ACC112 (cell line): ENCODE data around the gene MROH8.
A peak's percentile ranks its signal among the peaks of the same experiment; 100 is the strongest.

Experiments
- H2AFZ ChIP-seq: fragments of 200-600 bp; sonication (generic); one replicate; pipeline ENCODE4 v1.6.0; 2017; ENCODE audit warnings: antibody characterized with exemption, low read length; ENCODE audit not compliant: unreplicated experiment
- H3K27ac ChIP-seq: fragments of 200-600 bp; sonication (generic); 2 replicates; pipeline ENCODE4 v1.5.1; 2014; ENCODE audit warnings: low read depth, mild to moderate bottlenecking, antibody characterized with exemption, low read length, moderate library complexity
- H3K27me3 ChIP-seq: fragments of 200-600 bp; sonication (generic); 2 replicates; pipeline ENCODE4 v1.6.1; 2014; ENCODE audit warnings: mild to moderate bottlenecking, antibody characterized with exemption, low read length, moderate library complexity, mixed read lengths; ENCODE audit not compliant: insufficient read depth
- H3K36me3 ChIP-seq: fragments of 200-600 bp; sonication (generic); 2 replicates; pipeline ENCODE4 v1.6.1; 2016; ENCODE audit warnings: mild to moderate bottlenecking, antibody characterized with exemption, low read length, moderate library complexity, mixed read lengths; ENCODE audit not compliant: insufficient read depth
- H3K4me1 ChIP-seq: fragments of 200-600 bp; sonication (generic); one replicate; pipeline ENCODE4 v1.6.1; 2016; ENCODE audit warnings: low read length, mixed read lengths; ENCODE audit not compliant: insufficient read depth, unreplicated experiment, control insufficient read depth
- H3K4me3 ChIP-seq: fragments of 200-600 bp; sonication (generic); 2 replicates; pipeline ENCODE4 v1.5.1; 2014; ENCODE audit warnings: mild to moderate bottlenecking, low read depth, low read length
- H3K79me2 ChIP-seq: fragments of 200-600 bp; sonication (generic); one replicate; pipeline ENCODE4 v1.6.0; 2016; ENCODE audit warnings: low read length; ENCODE audit not compliant: control insufficient read depth, unreplicated experiment, insufficient read depth

MROH8 gene

DNA sequence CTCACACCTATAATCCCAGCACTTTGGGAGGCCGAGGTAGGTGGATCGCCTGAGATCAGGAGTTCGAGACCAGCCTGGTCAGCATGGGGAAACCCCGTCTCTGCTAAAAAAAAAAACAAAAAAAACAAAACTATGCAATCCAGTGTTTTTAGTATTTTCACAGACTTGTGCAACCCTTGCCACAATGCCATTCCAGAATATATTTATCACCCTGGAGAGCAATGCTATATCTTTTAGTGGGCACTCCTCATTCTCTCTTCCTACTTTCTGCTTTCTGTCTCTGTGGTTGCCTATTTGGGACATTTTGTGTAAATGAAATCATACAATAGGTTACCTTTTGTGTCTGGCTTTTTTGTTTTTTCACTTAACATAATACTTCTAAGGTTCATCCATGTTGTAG is 39.1 kb upstream of the MROH8 start:
- H3K27ac ChIP-seq, result no peak overlapping the region
- no peaks in the 10 kb centered on the region for H3K27me3 ChIP-seq
- H3K4me3 ChIP-seq, result no peak overlapping the region
- no peak overlapping the region for H2AFZ ChIP-seq
- peaks cover 2% of the 10 kb centered on the region for H3K79me2 ChIP-seq
- peaks cover 30% of the 10 kb centered on the region for H3K36me3 ChIP-seq
- H3K4me1 ChIP-seq, result peaks cover 7% of the 10 kb centered on the region

GRCh38 chr20:37209661-37210314 is 30.4 kb upstream of the MROH8 start:
- Histone ChIP-seq H3K4me1 (no peaks in the 10 kb centered on the region), H3K27me3 (no peaks in the 10 kb centered on the region), H3K36me3 (peaks cover 37% of the 10 kb centered on the region), H3K79me2 (no peaks in the 10 kb centered on the region), H3K27ac (no peak overlapping the region), H2AFZ (no peak overlapping the region), H3K4me3 (no peak overlapping the region)

- Histone ChIP-seq H3K4me1 (no peaks in the 10 kb centered on the region), H3K79me2 (peaks cover under 1% of the 10 kb centered on the region), H3K27me3 (no peaks in the 10 kb centered on the region), H3K27ac (no peak overlapping the region), H3K4me3 (no peak overlapping the region), H2AFZ (no peak overlapping the region), H3K36me3 (peaks cover 43% of the 10 kb centered on the region)
Observed at GRCh38 chr20:37209193-37209592, 29.8 kb upstream of the MROH8 start.

- Histone ChIP-seq H3K4me3 (no peak overlapping the region), H3K79me2 (peaks cover 12% of the 10 kb centered on the region), H3K4me1 (no peaks in the 10 kb centered on the region), H3K27ac (no peak overlapping the region), H3K27me3 (no peaks in the 10 kb centered on the region), H3K36me3 (peaks cover 39% of the 10 kb centered on the region), H2AFZ (no peak overlapping the region)
Observed at GRCh38 chr20:37207171-37207570, 27.8 kb upstream of the MROH8 start.

DNA sequence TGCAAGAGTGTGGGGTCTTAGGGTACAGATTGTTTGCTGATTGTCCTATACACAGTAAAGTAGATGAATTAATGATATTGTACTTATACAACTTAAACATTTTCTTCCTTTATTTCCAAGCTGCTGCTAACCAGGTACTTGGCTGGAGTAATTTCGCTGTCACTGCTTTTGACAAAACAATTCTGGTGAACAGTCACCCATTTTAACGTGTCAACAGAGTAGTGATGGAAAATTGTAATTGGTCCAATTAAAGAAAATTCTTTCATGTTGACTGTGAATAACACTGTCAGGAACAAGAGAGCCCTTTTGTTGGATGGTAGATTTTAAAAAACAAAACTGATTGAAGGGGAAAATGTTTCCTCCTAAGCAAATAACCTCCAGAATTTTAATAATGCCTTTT is 26.4 kb upstream of the MROH8 start:
- peaks cover 39% of the 10 kb centered on the region for H3K36me3 ChIP-seq
- no peak overlapping the region for H3K27ac ChIP-seq
- H3K4me1 ChIP-seq, result peaks cover 10% of the 10 kb centered on the region
- H2AFZ ChIP-seq, result no peak overlapping the region
- no peaks in the 10 kb centered on the region for H3K27me3 ChIP-seq
- no peak overlapping the region for H3K4me3 ChIP-seq
- peaks cover 12% of the 10 kb centered on the region for H3K79me2 ChIP-seq

DNA sequence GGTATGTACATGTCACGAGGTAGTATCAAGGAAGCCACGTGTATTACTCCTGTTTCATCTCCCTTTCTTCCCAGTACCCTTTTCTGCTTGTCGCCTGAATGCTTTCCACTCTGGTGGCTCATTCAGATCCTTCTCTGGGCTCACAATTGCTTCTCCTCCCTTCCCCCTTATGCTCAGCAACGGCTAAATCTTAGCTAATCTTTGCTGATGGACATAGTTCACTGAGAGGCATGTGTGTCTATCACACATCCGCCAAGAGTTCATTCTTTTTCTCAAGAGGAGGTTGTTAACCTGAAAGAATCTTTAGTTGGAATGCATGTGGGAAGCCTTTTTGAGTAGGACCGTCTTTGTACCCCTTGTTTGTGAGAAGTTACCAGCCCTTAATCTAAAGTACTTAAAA is 25.8 kb upstream of the MROH8 start:
- no peaks in the 10 kb centered on the region for H3K27me3 ChIP-seq
- peaks cover 10% of the 10 kb centered on the region for H3K4me1 ChIP-seq
- no peak overlapping the region for H3K4me3 ChIP-seq
- no peak overlapping the region for H3K27ac ChIP-seq
- H3K79me2 ChIP-seq, result peaks cover 12% of the 10 kb centered on the region
- peaks cover 44% of the 10 kb centered on the region for H3K36me3 ChIP-seq
- no peak overlapping the region for H2AFZ ChIP-seq

DNA sequence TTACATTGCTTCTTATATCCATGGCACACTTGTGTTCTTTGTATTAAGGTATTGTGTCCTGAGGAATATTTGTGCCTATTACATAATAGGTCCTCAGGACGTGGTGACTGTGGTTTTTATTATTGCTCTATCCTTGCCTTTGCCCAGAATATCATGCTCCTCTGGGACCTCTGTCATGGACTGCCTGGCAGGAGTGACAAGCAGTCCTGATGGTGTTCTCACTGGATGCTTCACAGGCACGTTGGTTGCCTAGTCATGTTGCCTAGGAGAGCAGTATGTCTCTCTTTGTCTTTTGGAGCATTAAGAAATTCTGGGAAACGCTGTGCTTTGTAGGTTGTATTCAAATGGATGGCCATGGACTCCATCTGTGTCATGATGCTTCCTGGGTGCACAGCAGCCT is 24.7 kb upstream of the MROH8 start:
- peaks cover 46% of the 10 kb centered on the region for H3K36me3 ChIP-seq
- H2AFZ ChIP-seq, result no peak overlapping the region
- H3K4me1 ChIP-seq, result peaks cover 10% of the 10 kb centered on the region
- H3K4me3 ChIP-seq, result no peak overlapping the region
- no peak overlapping the region for H3K27ac ChIP-seq
- no peaks in the 10 kb centered on the region for H3K27me3 ChIP-seq
- H3K79me2 ChIP-seq, result peaks cover 14% of the 10 kb centered on the region

- no peaks in the 10 kb centered on the region for H3K27me3 ChIP-seq
- peak overlapping the region; percentile 97 for H3K27ac ChIP-seq
- peaks cover 10% of the 10 kb centered on the region for H3K4me1 ChIP-seq
- H3K4me3 ChIP-seq, result peak overlapping the region; percentile 69
- H2AFZ ChIP-seq, result peak overlapping the region; percentile 18
- peaks cover 38% of the 10 kb centered on the region for H3K36me3 ChIP-seq
- H3K79me2 ChIP-seq, result peaks cover 22% of the 10 kb centered on the region
Observed at GRCh38 chr20:37202267-37202943, 23.1 kb upstream of the MROH8 start.

DNA sequence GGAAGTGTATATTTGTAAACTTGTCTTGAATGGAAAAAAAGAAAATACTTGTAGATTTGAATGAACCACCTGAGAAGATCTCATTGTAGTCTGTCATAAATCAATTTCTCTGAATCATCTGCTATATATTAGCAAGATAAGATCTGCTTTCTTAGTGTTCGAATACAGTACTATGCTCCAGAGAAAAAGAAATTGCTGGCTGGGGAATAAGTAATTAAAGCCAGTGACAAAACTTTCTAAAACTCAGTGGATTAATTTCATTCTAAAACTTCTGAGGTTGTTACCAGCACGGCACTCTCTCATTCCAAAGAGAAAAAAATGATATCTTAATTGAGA is 22.4 kb upstream of the MROH8 start:
- Histone ChIP-seq H3K4me3 (peak overlapping the region; percentile 69), H3K4me1 (peaks cover 10% of the 10 kb centered on the region)

DNA sequence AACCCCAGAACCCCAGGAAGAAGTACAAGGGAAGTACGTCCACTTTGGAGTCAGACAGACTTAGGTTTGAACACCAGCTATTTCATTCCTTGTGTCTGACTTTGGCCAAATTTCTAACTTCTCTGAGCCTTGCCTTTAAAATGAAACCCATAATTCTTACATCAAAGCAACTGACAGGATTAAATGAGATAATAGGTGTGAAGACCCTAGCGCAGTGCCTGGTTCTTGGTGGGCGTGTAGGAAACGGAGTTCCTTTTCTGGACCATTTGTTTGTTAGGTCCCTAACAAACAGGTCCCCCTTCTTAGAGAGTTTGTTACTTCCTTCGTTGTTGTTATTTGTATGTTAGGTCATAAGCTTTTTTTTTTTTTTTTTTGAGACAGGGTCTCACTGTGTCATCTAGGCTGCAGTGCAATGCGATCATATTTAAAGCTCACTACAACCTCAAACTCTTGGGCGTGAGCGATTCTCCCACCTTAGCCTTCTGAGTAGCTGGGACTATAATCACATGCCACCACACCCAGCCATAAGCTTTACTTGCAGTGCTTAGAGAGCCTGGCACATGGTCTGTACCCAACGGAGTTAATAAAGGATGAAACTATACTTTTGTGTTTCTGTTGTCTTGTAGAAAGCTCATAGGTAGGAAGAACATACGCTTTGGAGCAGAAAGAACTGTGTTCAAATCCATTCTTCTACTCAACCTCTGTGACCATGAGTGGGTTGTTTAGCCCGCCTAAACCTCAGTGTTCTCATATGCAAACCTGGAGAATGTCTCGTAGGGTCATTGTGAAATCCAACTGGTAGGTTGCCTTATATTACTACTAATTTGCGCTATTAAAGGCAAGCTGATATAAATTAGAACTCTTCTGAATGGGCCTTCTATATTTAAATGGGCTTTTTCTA is 21.8 kb upstream of the MROH8 start:
- Histone ChIP-seq H2AFZ (no peak overlapping the region), H3K36me3 (peaks cover 32% of the 10 kb centered on the region), H3K27ac (peak overlapping the region; percentile 97), H3K27me3 (no peaks in the 10 kb centered on the region), H3K4me3 (peak overlapping the region; percentile 69), H3K79me2 (peaks cover 32% of the 10 kb centered on the region), H3K4me1 (peaks cover 10% of the 10 kb centered on the region)

More for the DNA sequence above, 22.4 kb upstream of the MROH8 start:
- Histone ChIP-seq H3K79me2 (peaks cover 28% of the 10 kb centered on the region), H3K27ac (peak overlapping the region; percentile 97), H2AFZ (peak overlapping the region; percentile 18), H3K27me3 (no peaks in the 10 kb centered on the region), H3K36me3 (peaks cover 32% of the 10 kb centered on the region)
